ENCODE data around the gene G0S2.

GRCh38 chr1:209650454-209650853 lies 24.8 kb upstream of the G0S2 start:
- TF ChIP-seq CTCF (conservative IDR thresholded peaks at IDR 0.05; ENCODE audit: low read depth in 2 of 2) (no peak), EZH2 (IDR thresholded peaks at IDR 0.05; ENCODE audit: low read depth, unreplicated experiment) (no peak), POLR2AphosphoS5 (IDR thresholded peaks at IDR 0.05; ENCODE audit: low read depth) (no peak), REST (IDR thresholded peaks at IDR 0.05; ENCODE audit: unreplicated experiment) (no peak)
